Stimulated activated CD8-positive, alpha-beta memory T cell treated with anti-CD3 and anti-CD28 coated beads, Interleukin-2, amount 100 ng/mL, for 48 hours (primary cell): ENCODE measurements around the gene BBS7.

Source experiments
- DNase-seq, 2 donors: peaks; one replicate each; pipeline ENCODE4 v3.0.0-alpha.2; 2020; ENCODE audit warnings: low read depth in 2 of 2

Gene BBS7

GRCh38 chr4:121827853-121828252 is 42.4 kb downstream of the BBS7 start:
- no peak for DNase-seq

- no peak for DNase-seq
Observed at GRCh38 chr4:121824950-121825349, 45.3 kb downstream of the BBS7 start.

- DNase-seq, result no peak
Observed at GRCh38 chr4:121824171-121824527, 46.1 kb downstream of the BBS7 start.

- DNase-seq, result peak; percentile 89 to 96
Observed at GRCh38 chr4:121823505-121824170, 46.6 kb downstream of the BBS7 start, which contains the start of gene CCNA2. Gene CCNA2 (minus strand): TSS chr4:121823883. CDS start chr4:121823628, 255 bp downstream.

- no peak for DNase-seq
Observed at GRCh38 chr4:121822796-121823504, 47.3 kb downstream of the BBS7 start.

- no peak for DNase-seq
Observed at GRCh38 chr4:121822047-121822446, 48.2 kb downstream of the BBS7 start.

GRCh38 chr4:121819216-121819965 is 50.9 kb downstream of the BBS7 start:
- no peak for DNase-seq

GRCh38 chr4:121818215-121818614 is 52.1 kb downstream of the BBS7 start:
- DNase-seq, result no peak

GRCh38 chr4:121817701-121818100 is 52.6 kb downstream of the BBS7 start:
- no peak for DNase-seq

GRCh38 chr4:121817006-121817405 is 53.3 kb downstream of the BBS7 start:
- no peak for DNase-seq

GRCh38 chr4:121814756-121815155 is 55.5 kb downstream of the BBS7 start:
- DNase-seq, result no peak

GRCh38 chr4:121811122-121811521 is 59.2 kb downstream of the BBS7 start:
- DNase-seq, result no peak

- DNase-seq, result no peak
Observed at GRCh38 chr4:121806411-121806810, 63.9 kb downstream of the BBS7 start.

- no peak for DNase-seq
Observed at GRCh38 chr4:121801715-121802075, 68.6 kb downstream of the BBS7 start.

GRCh38 chr4:121800961-121801714 is 69.1 kb downstream of the BBS7 start, which contains the start of gene EXOSC9:
Gene EXOSC9 (plus strand): TSS chr4:121801323. CDS start chr4:121801425, 102 bp downstream.
- DNase-seq, result peak; percentile 86 to 90

- no peak for DNase-seq
Observed at GRCh38 chr4:121800638-121800960, 69.7 kb downstream of the BBS7 start.

GRCh38 chr4:121799867-121800501 is 70.3 kb downstream of the BBS7 start:
- DNase-seq, result no peak

- DNase-seq, result no peak
Observed at GRCh38 chr4:121799208-121799823, 71.0 kb downstream of the BBS7 start.

GRCh38 chr4:121796283-121796682 is 74.0 kb downstream of the BBS7 start:
- DNase-seq, result no peak

GRCh38 chr4:121794505-121795188 is 75.6 kb downstream of the BBS7 start:
- no peak for DNase-seq

GRCh38 chr4:121792966-121793365 is 77.3 kb downstream of the BBS7 start:
- DNase-seq, result no peak
